NK-92 (cell line): ENCODE data around the gene UIMC1.

Experiments
- DNase-seq: peaks from one replicate; lab custom pipeline; 2025; ENCODE audit not compliant: unreplicated experiment; lab: John Stamatoyannopoulos, UW

UIMC1 gene

DNA sequence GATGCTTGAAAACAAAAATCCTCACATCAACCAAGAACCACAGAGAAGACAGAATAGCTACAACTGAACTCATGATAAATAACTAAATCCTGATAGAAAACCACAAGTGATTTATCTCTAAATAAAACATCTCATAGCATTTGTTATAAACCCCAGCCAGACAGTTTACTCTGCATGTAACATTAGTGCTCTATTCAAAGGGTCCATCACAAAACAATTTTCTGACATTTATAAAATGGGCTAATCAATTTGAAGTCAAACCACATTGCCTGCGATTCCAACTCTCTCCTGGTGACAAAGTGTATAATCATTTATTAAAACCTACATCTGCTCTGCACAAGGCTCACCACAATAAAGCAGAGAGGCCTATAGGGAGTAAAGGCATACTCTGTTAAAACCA, 49.8 kb downstream of the UIMC1 start:
- no peak for DNase-seq

DNA sequence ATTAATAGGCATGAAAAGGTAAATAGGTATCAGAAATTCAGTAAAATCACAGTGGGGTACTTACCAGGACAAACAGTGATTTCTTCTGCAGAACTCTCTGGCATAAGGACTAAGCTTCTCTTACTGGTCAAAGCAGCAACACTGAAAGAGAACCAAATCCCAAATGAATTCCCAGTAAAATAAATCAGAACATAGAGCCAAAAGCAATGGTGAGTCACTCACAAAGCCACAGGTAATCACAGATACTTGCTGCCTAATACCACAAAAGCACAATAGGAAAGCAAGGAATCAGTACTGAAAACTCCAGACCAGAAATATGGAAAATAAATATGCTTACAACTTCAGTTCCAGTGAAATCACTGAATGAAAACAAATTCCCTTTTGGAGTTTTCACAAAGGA, 50.7 kb downstream of the UIMC1 start:
- no peak for DNase-seq

DNA sequence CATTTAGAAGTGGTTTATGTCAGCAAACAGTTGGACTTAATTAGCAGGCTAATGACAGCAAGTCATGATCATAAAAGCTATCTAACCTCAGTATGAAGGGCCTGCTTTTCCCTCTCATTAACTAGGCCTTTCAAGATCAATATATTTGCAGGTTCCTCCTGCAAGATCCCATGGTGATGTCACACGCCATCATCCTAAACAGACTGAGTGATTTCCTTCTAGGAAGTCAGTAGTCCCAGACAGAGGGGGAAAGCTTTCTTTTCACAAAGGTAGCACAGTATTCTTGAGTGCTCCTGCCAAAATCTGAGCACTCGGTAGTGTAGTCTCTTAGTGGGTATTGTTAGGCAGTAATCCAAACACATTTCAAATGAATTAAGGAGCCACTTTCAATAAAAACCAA, 52.5 kb downstream of the UIMC1 start:
- no peak for DNase-seq

DNA sequence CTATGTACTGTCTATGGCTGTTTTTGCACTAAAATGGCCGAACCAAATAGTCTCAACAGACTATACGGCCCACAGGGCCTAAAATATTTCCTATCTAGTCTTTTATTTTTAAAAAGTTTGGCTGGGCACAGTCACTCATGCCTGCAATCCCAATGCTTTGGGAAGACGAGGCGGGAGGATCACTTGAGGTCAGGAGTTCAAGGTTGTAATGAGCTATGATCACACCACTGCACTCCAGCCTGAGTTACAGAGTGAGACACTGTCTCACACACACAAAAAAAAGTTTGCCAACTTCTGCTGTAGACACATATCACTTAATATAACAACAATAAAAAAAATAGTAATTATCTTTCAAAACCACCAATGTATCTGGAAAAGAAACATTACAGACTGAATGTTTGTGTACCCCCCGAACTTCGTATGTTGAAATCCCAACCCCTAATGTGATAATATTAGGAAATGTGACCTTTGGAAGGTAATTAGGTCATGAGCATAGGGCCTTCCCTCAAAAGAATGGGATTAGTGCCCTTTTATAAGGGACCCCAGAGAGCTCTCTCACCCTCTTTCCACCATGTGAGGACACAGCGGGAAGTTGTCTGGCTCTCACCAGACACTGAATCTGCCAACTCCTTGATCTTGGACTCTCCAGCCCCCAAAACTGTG, 53.9 kb downstream of the UIMC1 start:
- no peak for DNase-seq

DNA sequence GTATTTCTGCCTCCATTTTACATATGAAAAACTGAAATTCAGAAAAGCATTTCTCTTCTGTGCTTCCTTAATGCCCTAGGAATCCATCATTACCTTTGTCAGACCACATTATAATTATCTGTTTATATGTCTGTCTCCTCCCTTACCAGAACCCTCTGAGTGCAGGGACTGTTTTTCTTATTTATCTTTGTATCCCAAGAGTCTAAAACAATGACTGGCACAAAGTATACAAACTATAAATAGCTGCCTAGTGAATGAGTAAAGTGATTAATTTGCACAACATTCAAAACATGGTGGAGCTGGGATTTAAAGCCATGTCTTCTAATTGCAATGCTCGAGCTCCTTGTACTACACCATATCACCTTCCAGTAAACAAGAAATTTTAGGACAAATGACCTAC, 58.1 kb downstream of the UIMC1 start:
- no peak for DNase-seq

DNA sequence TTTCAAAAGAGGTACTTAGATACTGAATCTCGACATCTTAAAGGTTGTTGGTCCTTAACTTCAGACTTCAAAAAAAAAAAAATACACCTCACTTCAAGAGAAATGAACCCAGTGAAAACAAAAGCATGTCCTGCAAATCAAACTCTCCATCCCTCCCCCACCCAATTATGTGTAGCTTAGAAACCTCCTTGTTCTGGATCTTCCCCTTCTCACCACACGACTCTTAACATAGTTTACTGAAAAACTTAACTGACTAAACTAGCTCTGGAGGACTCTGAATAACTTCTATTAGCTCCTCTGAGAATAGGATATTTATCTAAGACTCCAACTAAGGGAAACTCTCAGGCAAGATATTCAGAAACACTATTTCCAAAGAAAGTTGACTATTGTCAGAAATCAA, 58.7 kb downstream of the UIMC1 start:
- DNase-seq, result no peak

DNA sequence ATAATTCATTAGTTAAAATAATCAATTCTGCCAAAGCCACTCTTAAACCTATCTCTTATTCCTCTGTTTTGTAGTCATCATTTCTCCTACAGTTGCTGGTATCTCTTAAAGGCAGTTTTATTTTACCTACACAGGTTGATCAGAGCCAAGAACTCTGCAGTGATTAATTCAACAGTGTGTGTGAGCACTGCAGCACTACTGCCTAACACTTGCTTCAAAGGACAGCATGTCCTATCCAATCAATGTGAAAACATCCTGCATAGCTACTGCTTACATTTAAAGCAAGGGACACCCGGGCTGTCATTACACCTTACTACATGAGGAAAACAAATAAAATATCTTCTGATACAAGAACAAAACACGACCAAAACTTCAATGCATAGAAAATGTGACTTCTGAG, 62.3 kb downstream of the UIMC1 start:
- DNase-seq, result no peak

DNA sequence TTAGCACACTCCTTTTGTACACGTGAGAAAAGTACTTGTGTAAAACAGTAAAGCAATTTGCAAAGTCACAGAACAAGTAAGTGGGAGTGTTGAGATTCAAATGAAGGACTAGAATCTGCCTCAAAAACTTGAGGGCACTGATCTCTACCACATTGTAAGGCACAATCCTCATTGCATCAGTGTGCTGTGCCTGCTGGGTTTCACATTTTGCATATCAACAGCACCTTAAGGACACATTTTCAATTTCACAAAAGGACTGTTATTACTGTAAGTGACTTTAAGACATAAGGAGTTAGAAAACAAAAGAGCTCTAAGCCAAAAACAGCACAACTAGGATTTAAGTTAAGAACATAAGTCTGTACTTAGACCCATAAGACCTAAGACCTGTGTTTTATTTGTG, 62.8 kb downstream of the UIMC1 start:
- no peak for DNase-seq

DNA sequence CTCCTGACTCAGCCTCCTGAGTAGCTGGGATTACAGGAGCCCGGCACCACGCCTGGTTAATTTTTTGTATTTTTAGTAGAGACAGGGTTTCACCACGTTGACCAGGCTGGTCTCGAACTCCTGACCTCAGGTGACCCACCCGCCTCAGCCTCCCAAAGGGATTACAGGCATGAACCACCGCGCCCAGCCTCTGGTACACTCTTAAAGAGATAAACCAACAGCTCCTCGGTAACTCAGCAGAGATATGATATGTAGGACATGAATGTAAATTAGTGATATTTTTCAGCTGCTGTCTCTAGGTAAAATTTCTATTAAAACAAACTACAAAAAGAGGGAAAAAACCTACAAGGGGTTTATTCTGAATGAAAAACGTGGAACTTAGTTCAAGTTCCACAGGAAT, 64.6 kb downstream of the UIMC1 start:
- no peak for DNase-seq

DNA sequence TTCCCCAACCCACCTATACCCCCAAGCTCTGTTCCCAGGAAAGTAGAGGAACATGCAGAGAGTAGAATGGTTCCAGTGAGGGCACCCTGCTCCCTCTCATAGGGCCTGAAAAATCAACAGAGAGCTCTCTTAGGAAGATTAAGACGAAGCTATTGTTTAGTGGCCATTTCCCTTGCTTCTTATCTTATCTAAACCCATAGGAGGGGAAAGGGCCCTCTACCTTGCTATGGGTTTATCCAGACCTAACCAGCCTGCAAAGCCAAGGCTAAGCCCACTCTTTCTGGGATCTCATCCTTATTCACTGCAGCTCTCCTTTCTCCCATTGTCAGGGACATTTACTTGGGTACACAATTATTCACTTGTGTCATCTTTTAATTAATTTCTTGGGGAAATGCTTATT, 68.1 kb downstream of the UIMC1 start:
- no peak for DNase-seq

DNA sequence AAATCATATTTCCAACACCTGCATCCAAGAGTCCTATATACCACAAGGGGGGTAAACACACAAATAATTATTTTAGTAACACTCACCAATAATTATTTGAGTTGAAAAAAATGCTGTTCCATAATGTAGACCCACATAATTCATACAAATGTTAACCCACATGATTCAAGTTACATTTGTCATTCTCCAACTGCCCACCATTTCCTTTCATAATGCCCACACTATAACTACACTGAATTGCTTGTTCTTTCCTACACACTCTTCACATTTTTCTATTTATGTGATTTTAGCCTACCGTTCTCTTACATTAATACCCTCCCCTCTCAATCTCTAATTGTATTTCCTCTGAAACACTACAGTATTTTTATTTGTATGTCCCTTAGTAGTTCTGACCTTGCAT, 71.6 kb downstream of the UIMC1 start:
- no peak for DNase-seq

DNA sequence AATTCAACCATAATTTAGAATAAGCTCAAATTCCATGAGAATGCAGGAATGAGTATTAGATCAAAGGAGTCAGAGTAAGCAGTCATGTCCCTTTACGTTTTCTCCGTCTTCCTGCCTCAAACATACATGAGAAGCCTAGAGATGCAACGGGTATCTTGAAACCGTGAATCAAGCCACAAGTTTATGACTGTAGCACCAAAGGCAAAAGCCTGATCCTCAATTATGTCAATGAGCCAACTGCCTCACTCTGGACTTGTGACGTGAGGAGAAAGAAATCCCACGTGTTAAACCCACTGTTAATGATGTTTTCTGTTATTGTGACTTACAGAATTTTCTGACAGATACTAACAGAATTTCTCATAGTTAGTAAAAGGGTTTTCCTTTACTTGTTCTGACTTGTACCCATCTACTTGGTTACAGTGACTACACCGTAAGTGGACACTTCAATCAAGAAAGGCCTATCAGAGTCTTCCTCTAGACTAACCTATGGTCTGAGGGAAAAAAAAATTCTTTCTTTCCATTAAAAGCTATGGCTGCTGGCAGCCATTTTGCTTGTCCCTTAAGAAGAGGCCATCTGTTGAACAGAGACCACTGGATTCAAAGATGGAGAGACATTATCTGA, 72.2 kb downstream of the UIMC1 start:
- no peak for DNase-seq

DNA sequence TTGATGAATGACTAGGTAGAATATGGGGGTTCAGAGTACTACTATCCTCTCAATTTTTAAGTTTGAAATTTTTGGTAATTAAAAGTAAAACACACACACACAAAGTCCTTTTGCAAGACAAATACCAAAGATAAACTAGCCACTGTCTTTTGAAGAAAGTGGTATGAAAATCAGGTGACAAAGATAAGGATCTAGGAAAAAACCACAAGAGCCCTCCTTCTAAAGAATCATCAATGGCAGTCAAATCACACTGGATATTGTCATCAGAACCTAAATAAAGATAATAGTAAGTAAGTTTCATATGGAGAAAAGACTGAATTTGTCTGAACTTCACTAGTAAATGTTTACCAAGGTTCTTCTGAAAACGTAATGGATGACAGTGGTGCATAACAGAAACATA, 76.9 kb downstream of the UIMC1 start:
- no peak for DNase-seq

DNA sequence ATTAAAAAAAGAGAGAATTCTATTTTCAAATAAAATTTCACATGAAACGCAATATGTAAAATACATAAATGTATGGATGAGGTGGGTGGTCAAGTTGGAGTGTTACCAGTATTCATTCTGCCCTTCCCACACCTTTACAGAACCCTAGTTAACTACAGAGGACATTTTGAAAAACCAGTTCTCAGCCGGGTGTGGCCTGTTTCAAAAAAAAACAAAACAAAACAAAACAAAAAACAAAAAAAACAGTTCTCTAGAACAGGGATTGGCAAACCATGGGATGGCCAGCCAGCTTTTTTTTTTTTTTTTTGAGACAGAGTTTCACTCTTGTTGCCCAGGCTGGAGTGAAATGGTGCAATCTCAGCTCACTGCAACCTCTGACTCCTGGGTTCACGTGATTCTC, 79.0 kb downstream of the UIMC1 start:
- no peak for DNase-seq

DNA sequence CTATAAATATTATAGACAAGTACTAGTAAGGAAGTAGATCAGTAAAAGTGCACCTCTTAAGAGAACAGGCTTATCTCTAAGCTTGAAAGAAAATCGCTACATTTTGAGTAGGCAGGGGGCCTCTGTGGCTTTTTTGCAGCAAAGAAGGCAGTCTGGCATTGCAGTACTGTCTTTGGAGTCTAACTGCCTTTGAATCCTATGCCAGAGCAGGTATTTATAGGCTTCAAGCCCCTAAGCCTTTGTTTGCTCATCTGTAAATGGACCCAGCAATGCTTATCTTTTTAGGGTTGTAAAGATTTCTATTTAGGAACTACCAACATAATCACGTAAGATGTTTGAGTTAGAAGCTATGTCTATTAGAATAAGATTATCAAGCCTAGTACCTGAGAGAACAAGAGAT, 83.8 kb downstream of the UIMC1 start:
- DNase-seq, result no peak

DNA sequence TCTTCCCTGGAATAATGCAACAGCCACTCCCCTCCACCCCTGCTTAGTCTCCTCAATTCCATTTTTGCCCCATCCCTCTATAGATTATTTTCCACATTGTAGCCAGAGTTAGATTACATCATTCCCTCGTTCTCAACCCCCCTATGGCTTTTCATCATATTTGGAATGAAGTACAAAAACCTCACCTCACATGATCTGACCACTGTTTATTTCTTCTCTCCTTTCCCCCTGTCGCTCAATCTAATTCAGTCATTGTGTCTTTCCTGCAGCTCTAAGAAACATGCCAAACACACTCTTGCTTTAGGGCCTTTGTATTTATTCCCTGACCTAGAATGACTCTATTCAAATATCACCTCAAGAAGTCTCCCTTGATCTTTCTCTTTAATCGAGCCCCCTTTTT, 84.9 kb downstream of the UIMC1 start:
- DNase-seq, result no peak

DNA sequence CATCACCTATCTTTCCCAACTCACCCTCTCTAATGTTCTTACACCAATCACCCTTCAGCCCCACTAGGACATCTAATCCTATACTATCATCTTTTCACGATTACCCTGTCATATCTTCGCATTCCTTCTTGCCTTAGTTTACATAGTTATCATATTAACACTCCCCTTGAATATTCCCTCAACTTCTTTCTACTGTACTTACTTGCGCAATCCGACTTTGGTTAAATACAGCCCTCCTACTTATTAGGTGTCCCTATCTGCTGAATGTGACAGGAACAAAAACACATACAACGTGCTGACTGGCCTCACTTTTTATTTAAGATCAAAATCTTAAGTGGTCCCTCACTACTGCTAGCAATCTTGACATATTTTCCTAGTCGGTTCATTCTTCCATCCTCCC, 88.0 kb downstream of the UIMC1 start:
- DNase-seq, result no peak

DNA sequence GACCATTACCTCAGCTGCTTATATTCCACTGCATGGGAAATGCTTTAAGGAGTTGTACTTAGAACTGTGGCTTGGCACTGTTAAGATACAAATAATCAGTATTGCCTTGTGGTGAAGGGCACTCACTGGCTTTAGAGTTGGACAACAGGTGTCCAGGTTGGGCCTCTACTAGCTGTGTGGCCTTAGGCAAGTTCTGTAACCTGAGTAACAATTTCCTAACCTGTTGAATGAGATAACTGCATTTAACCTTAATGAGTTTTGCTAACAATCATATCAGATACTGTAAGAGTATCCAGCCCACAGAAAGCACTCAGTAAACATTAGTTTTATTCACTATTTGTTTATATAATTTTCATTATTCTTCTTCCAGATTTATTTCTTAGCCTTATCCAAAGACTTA, 90.2 kb downstream of the UIMC1 start:
- no peak for DNase-seq

DNA sequence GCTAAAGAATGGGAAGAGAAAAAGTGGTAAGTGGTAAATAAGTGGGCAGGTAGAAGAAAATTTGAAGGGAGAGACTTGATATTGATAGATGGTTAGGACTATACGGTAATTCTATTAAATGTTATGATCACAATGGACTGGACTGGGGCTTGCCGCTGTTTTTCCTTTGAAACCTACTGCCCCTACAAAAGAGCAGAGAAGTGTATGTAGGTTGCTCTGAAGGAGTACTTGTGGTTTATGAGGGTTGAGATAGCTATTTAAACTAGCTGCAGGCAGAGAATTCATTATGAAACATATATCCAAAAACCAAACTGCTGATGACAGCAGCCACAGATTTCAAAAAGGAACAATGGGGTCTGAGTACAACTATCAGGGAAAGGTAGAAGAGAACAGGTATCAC, 90.7 kb downstream of the UIMC1 start:
- DNase-seq, result no peak

DNA sequence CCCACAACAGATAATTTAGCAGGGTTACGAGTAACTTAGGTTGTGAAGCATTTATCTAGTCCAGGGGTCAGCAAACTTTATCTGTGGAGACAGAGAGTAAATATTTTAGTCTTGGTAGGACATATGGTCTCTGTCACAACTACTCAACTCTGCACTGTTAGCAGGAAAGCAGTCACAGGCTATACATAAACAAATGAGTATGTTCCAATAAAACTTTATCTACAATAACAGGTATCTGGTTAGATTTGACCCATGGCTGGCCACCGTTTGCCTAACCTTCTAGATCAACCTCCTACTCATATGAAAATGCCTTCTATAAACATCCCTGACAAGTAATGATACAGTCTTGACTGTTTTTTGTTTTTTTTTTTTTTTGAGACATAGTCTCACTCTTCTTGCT, 94.5 kb downstream of the UIMC1 start:
- no peak for DNase-seq

DNA sequence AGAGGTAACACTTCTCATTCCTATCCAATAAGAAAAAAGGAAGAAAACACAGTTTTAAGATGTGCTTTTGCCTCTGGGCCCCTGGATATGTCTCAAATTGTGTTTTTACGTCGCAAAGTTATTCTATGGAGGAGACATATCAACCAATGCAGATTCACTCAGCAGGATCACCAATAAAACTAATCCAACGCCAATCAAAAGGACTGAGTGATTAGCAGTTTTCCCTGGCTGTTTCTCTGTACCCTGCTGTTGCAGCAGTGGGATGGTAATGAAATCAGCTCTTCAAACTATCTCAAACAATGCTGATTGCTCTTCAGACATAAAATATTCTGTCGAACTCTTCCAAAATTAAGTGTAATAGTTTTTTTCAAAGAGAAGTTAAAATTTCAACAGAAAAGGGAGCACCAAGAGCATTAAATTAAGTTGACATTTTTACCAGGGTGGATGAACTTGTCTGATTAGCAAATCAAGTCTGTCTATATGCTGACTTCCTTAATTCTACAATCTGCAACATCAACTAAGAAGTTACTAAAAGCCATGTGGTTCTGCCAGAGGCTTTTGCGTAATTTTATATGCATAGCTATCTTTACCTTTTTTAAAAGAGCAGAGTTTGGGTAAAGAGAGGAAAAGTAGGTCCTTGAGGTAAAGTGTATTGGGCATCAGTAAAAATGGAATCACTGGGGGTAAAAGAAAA, 97.8 kb downstream of the UIMC1 start:
- DNase-seq, result no peak

DNA sequence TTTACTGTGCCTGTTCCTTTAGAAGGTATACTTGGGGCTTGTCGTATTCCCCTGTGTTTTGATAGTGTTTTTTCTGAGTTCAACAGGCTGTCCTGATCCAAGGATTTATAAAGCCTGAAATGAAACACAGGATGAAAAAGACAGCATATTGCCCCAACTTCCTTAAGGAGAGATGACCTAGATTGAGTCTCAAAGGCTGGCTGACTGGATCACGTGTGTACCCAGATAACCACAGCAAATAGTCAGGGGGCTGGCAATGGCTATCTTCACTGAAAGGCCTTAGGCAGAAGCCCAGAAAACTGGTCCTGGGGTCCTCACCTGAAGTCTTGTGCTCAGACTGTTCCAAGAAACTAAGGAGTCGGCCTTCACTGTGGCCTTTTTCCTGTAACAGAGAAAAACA, 99.8 kb downstream of the UIMC1 start:
- no peak for DNase-seq

DNA sequence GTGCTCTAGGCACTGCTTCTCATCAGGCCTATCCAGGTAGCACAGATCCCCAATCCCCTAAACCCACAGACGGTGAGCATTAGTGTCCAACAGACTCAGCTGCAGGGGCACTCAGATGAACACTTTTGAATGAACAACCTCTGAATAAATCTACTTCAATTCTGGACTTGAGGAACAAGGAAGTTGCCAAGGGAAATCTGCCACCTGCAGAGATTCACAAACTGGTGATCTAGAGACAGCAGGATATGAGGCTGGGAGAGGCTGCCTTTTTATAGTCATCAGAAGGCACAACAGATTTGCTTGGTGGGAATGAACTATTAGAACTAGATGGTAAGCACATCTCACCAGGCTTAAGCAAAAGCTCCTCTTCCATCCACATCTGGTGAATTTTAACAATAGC, 100.5 kb downstream of the UIMC1 start:
- DNase-seq, result no peak
